GM12892 (cell line): ENCODE measurements around the gene BRSK1.

ENCODE experiments used
- DNase-seq: peaks from one replicate; pipeline ENCODE4 v3.0.0; 2011; ENCODE audit not compliant: insufficient read length
- FAIRE-seq: peaks from 2 replicates; lab custom pipeline; 2011; peaks lifted over from hg19 to GRCh38; lab: Jason Lieb, UNC
- POLR2A ChIP-seq: IDR thresholded peaks from 2 replicates; pipeline ENCODE4 v1.6.1; 2011; ENCODE audit warnings: low read depth, low read length, control low read depth
- POLR2AphosphoS5 ChIP-seq: IDR thresholded peaks from 2 replicates; pipeline ENCODE4 v1.6.1; 2011; ENCODE audit warnings: low read depth, low read length, control low read depth
- TAF1 ChIP-seq: IDR thresholded peaks from 2 replicates; pipeline ENCODE4 v1.6.1; 2011; ENCODE audit warnings: low read depth, mild to moderate bottlenecking, control low read depth, low read length, borderline replicate concordance

The BRSK1 gene

GRCh38 chr19:55333870-55334269 lies 50.1 kb downstream of the BRSK1 start:
- DNase-seq (no peak), FAIRE-seq (no peak)
- TF ChIP-seq POLR2AphosphoS5, result no peak
- no peak for TF ChIP-seq POLR2A
- TF ChIP-seq TAF1, result no peak

DNA sequence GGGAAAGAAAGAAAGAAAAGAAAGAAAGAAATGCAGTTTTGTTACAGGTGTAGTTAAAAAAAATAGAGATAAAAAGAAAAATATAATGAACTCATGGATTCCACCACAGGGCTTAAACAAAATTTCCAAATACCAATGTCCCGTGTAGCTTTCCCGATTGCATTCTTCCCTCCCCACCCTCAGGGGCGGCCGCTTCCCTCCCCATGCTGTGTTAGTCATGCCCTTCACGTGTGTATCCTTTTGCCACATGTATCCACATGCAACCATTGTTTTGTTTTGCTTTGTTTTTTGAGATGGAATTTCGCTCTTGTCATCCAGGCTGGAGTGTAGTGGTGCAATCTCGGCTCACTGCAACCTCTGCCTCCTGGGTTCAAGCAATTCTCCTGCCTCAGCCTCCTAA lies 52.3 kb downstream of the BRSK1 start:
- no peak for DNase-seq
- TF ChIP-seq POLR2AphosphoS5, result no peak
- FAIRE-seq, result no peak

GRCh38 chr19:55339105-55339888 lies 55.5 kb downstream of the BRSK1 start, which contains the start of gene KMT5C:
KMT5C (plus strand) TSS chr19:55339876; CDS start chr19:55341937, 2,061 bp downstream.
- TF ChIP-seq TAF1 (no peak), POLR2A (no peak), POLR2AphosphoS5 (no peak)
- FAIRE-seq (peak; percentile 100), DNase-seq (peak; percentile 98)

DNA sequence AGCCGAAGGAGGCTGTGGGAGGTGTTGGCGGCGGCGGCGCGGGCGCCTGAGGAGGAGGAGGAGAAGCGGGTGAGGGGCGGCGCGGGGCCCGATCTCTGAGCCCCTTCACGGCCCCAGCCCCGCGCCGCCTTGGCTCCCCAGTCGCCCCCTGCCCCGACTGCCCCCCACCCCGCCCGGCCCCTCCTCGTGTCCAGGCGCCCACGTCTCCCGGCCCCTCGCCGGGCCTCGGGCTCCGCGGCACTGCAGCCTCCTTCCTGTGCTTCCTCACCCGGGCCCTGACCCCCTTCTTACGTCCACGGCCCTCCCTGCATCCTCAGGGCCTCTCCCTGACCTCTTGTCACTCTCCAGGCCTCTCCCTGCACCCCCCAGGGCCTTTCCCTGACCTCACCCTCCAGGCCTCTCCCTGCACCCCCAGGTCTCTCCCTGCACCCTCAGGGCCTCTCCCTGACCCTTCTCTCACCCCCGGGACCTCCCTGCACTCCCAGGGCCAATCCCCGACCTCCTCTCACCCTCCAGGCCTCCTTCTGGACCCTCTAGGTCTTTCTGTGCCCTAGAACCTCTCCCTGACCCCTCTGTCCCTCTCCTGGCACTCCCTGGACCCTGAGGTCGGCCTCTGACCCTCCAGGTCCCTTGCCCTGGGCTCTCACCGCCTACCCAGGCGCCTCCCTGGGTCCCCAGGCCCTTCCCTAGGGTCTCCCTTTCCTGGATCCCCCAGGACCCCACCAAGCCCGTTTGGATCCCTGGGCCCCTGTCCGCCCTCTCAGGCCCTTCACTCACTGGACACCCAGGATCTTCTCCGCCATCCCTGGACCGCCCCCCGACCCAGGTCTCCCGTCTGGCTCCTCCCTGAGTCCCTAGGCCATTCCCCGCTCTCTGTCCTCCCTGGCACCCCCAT lies 56.3 kb downstream of the BRSK1 start:
- TF ChIP-seq TAF1, result no peak
- peak; percentile 70 for TF ChIP-seq POLR2A
- no peak for TF ChIP-seq POLR2AphosphoS5
- DNase-seq (no peak), FAIRE-seq (peak; percentile 42)

DNA sequence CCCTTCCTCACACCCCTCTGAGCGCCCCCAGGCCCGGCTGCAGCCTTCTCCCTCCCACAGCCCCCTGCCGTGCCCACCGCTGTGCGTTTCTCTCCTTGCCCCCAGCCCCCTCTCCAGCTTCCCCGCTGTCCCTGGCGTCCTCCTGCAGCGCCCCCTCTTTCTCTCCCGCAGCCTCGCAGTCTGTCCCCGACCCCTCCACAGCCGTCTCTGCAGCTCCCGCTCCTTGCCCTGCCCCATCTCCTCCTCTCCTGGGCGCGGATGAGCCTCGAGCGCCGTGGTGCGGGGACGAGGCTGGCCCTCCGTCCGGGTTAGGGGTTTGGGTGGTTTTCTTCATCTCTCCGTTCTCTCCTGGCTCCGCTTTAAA lies 57.0 kb downstream of the BRSK1 start:
- TF ChIP-seq POLR2A (no peak), POLR2AphosphoS5 (no peak), TAF1 (no peak)
- no peak for DNase-seq
- FAIRE-seq, result no peak

DNA sequence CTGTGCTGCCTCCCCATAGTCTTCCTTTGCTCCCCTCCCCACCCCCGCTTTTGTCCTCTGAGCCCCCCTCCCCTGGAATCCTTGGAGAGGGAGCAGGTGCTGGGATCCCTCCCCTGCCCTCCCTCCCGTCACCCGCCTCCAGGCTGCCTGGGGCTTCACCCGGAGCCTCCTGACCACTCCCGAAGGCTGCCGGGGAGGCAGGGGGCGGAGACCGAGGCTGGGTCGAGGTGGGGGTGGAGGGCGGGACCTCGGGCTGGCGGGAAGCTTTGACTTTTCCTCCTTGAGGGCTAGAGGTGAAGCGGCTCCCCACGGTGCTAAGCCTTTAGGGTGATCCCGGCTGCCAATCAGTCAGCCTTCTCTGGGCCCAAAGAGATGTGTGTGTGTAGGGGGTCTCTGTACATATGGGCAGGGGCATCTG lies 57.4 kb downstream of the BRSK1 start:
- TF ChIP-seq TAF1 (no peak), POLR2A (no peak), POLR2AphosphoS5 (no peak)
- peak; percentile 94 for DNase-seq
- FAIRE-seq, result peak; percentile 83

GRCh38 chr19:55341595-55342531 lies 58.1 kb downstream of the BRSK1 start:
- no peak for TF ChIP-seq POLR2AphosphoS5
- TF ChIP-seq POLR2A, result no peak
- TF ChIP-seq TAF1, result no peak
- DNase-seq, result no peak
- no peak for FAIRE-seq

DNA sequence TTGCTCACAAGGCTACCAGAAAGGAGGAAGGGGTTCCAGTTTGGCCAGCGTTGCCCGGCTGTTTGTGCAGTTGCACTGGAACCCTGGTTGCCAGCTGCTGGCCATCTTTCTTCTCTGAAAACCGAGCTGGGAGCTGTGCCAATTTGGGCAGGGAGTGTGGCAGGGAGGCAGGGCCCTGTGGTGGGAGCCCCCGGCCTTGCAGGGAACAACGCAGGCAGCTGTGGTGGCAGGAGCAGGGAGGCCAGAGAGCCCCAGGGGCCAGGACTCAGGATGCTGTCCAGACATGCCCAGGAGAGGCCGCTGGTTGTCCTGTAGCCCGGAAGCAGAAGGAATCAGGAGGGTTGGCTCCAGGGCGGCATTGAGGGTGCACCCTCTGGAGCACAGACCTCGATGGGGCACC lies 60.6 kb downstream of the BRSK1 start:
- no peak for TF ChIP-seq POLR2AphosphoS5
- DNase-seq, result no peak

DNA sequence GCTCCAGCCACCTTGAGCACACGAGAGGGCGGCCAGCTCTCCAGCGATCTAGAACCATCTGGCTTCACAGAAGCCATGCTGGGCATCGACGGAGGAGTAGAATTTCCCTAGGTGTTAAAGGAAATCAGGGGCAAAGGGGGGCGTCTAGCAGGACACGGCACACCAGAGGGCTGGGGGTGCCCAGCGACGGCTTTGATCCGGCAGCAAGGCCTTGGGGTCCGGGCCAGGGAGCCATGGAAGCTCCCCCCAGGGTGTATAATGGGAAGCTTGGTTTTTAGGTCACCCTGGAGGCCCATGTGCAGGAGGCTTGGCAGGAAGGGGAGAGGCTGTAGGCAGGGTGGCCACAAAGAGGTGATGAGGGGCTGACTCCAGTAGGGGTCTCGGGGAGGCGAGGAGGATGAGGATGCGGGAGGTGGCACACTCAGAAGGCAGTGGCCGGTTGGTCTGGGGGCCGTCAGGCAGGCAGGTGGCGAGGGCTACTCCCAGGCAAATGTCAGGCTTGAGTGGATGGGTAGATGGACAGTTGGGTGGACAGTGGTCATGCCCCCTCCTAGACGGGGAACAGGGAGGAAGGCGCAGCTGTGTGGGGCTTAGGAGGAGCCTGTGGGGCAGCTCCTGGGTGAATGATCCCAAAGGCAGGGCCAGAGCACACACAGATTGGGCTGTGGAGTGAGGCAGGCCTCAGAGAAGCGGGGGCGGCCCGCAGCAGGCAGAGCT lies 61.5 kb downstream of the BRSK1 start:
- TF ChIP-seq POLR2A (no peak), POLR2AphosphoS5 (no peak), TAF1 (no peak)
- DNase-seq (no peak), FAIRE-seq (no peak)

More for the DNA sequence above, 60.6 kb downstream of the BRSK1 start:
- FAIRE-seq, result no peak
